Mucosa of descending colon (tissue), 3 donors: ENCODE results near the gene SMC1B. TPM values are rescaled to one million over a fixed set of nuclear protein-coding genes. Genes with fewer than 3 reads are reported as not detected.

Experiments used
- ATAC-seq: fragments of 200-7000 bp; cut with Tn5 transposase; one replicate; pipeline ENCODE4 v1.9.1; 2020; ENCODE audit warnings: mild to moderate bottlenecking, moderate library complexity
- DNase-seq, 3 donors: peaks; one replicate each; pipeline ENCODE4 v3.0.0-alpha.2; 2020
- H3K36me3 ChIP-seq: fragments of 200-600 bp; one replicate; pipeline ENCODE4 v1.8.0; 2021; ENCODE audit warnings: low read depth, mild to moderate bottlenecking
- H3K4me1 ChIP-seq: fragments of 200-600 bp; one replicate; pipeline ENCODE4 v1.8.0; 2021; ENCODE audit warnings: low read depth, mild to moderate bottlenecking
- H3K4me3 ChIP-seq: fragments of 200-600 bp; one replicate; pipeline ENCODE4 v1.8.0; 2021; ENCODE audit warnings: mild to moderate bottlenecking
- H3K9me3 ChIP-seq: fragments of 200-600 bp; one replicate; pipeline ENCODE4 v1.8.0; 2021; ENCODE audit warnings: mild to moderate bottlenecking
- CTCF ChIP-seq: fragments of 200-600 bp; IDR thresholded peaks from one replicate; pipeline ENCODE4 v1.8.0; 2022; ENCODE audit warnings: antibody characterized with exemption, mild to moderate bottlenecking
- intact Hi-C, 2 donors: fragments of 100-400 bp; cut with DNase I in 1 of 2; cut with micrococcal nuclease in 1 of 2; formaldehyde crosslinking; loops; one replicate each; pipeline versions ENCODE4 v1.11.0 to v1.11.1; 2022; cut with DNase I, micrococcal nuclease
- long read RNA-seq, 2 donors: library from polyadenylated mRNA; unstranded; transcript quantifications; one replicate each; pipeline ENCODE4 v2.0.0, GENCODE V29; 2019 to 2021
- total RNA-seq, 3 donors: library from RNA; stranded (reverse); fragmentation: NEBNext Ultra II Directional in 2 of 3; extraction: Animal tissue kit (Norgen Biotek cat#: 25700) in 2 of 3; gene quantifications; one replicate each; pipeline versions ENCODE4 v1.2.1 to v1.2.4, GENCODE V29; 2021 to 2023
- donor health status: DM: no; HTN: no; CAD: no; lungs with moderate emphysema.
- donor health status: DM: no; HTN: no; CAD: no.
- donor health status: DM: no; HTN: yes; CAD: no.

Gene SMC1B
- not detected for total RNA-seq
- long read RNA-seq, donor 1 = 0 reads
- long read RNA-seq, donor 2 = 0 reads

GRCh38 chr22:45413368-45414211 lies at the start of gene SMC1B, which contains the start of gene RIBC2:
Gene SMC1B (minus strand): TSS chr22:45413599. CDS start chr22:45413567, 32 bp downstream.
Gene RIBC2 (plus strand): TSS chr22:45413693. CDS start chr22:45413887, 194 bp downstream.
- Histone ChIP-seq H3K4me1 (peaks cover 7% of the 10 kb centered on the region), H3K9me3 (no peaks in the 10 kb centered on the region), H3K36me3 (no peaks in the 10 kb centered on the region), H3K4me3 (no peak within 1 kb of the TSS)
- intact Hi-C loops = no loop called here
- TF ChIP-seq CTCF = no peak
- peak; percentile 82 to 85 (median 82) for DNase-seq
- peak; percentile 98 for ATAC-seq

GRCh38 chr22:45462034-45462655 lies 48.7 kb upstream of the SMC1B start:
- Histone ChIP-seq H3K9me3 (no peaks in the 10 kb centered on the region), H3K36me3 (no peaks in the 10 kb centered on the region), H3K4me1 (no peaks in the 10 kb centered on the region), H3K4me3 (no peak overlapping the region)
- no peak for ATAC-seq
- intact Hi-C loops = no loop called here
- no peak for DNase-seq
- TF ChIP-seq CTCF = no peak

- DNase-seq = peak; percentile 32 to 58 (median 33)
- no peak overlapping the region for H3K4me3 ChIP-seq
- no peaks in the 10 kb centered on the region for H3K9me3 ChIP-seq
- no peaks in the 10 kb centered on the region for H3K36me3 ChIP-seq
- intact Hi-C loops = no loop called here
- no peaks in the 10 kb centered on the region for H3K4me1 ChIP-seq
- peak; percentile 66 for ATAC-seq
- no peak for TF ChIP-seq CTCF
Measured at GRCh38 chr22:45460288-45461109, 47.1 kb upstream of the SMC1B start.

GRCh38 chr22:45459235-45459634 lies 45.8 kb upstream of the SMC1B start:
- DNase-seq (no peak), ATAC-seq (no peak)
- Histone ChIP-seq H3K4me3 (no peak overlapping the region), H3K4me1 (no peaks in the 10 kb centered on the region), H3K9me3 (no peaks in the 10 kb centered on the region), H3K36me3 (no peaks in the 10 kb centered on the region)
- TF ChIP-seq CTCF = no peak
- intact Hi-C loops = no loop called here

- no peaks in the 10 kb centered on the region for H3K36me3 ChIP-seq
- no peak overlapping the region for H3K4me3 ChIP-seq
- ATAC-seq (no peak), DNase-seq (no peak)
- intact Hi-C loops = no loop called here
- no peaks in the 10 kb centered on the region for H3K4me1 ChIP-seq
- H3K9me3 ChIP-seq = no peaks in the 10 kb centered on the region
- TF ChIP-seq CTCF = no peak
Measured at GRCh38 chr22:45458532-45458931, 45.1 kb upstream of the SMC1B start.
